Measurements from ENCODE around the gene DSP.

GRCh38 chr6:7540595-7540994 lies 876 bp upstream of the DSP start:
- TF ChIP-seq CTCF (IDR thresholded peaks at IDR 0.05; ENCODE audit: low read depth, low read length) (no peak), EZH2phosphoT487 (IDR thresholded peaks at IDR 0.05; ENCODE audit: low read depth) (no peak)

Data from OCI-LY3 (cell line).